Measurements from ENCODE around the gene CDCA5.

The CDCA5 gene, protein sequence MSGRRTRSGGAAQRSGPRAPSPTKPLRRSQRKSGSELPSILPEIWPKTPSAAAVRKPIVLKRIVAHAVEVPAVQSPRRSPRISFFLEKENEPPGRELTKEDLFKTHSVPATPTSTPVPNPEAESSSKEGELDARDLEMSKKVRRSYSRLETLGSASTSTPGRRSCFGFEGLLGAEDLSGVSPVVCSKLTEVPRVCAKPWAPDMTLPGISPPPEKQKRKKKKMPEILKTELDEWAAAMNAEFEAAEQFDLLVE

GRCh38 chr11:65083834-65084597 lies at the start of gene CDCA5, which contains the start of gene ZFPL1:
Gene CDCA5, minus strand, starts transcription at chr11:65084040. Its CDS starts 62 bp downstream, at chr11:65083978.
Gene ZFPL1, plus strand, starts transcription at chr11:65084222. Its CDS starts 477 bp downstream, at chr11:65084699.
- peak; percentile 95 to 96 for DNase-seq

GRCh38 chr11:65132988-65133700 lies 49.3 kb upstream of the CDCA5 start:
- DNase-seq: no peak

GRCh38 chr11:65132238-65132987 lies 48.6 kb upstream of the CDCA5 start:
- no peak for DNase-seq

DNA sequence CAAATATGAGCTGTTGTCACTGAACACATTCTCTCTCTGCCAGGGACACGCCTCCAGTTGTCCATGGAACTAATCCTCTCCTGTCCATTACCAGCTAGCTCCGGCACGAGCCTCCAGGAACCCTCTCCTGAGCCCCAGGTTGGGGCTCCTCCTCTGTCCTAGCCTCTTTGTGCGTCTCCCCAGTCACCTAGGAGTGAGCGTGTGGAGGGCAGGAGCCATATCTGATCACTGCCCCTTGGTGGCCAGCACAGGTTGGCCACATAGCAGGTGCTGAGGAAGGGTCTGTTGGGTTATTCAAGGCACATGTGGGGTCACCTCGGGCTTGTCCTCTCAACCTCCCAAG lies 48.0 kb upstream of the CDCA5 start:
- no peak for DNase-seq

DNA sequence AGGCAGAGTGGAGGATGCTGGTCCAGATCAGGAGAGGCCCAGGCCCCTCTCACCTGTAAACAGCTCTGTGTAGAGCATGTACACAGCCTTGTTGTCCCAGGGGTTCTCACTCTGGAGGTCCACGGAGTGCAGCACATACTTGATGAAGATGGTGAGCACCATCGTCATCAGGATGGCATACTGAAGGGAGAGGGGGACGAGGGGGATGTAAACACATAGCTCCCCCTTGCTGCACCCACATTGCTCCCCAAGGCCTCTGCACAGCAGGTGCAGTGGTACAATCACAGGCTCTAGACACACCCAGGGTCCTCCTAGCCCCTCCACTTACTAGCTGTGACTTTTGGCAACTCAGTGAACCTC lies 47.6 kb upstream of the CDCA5 start:
- no peak for DNase-seq

DNA sequence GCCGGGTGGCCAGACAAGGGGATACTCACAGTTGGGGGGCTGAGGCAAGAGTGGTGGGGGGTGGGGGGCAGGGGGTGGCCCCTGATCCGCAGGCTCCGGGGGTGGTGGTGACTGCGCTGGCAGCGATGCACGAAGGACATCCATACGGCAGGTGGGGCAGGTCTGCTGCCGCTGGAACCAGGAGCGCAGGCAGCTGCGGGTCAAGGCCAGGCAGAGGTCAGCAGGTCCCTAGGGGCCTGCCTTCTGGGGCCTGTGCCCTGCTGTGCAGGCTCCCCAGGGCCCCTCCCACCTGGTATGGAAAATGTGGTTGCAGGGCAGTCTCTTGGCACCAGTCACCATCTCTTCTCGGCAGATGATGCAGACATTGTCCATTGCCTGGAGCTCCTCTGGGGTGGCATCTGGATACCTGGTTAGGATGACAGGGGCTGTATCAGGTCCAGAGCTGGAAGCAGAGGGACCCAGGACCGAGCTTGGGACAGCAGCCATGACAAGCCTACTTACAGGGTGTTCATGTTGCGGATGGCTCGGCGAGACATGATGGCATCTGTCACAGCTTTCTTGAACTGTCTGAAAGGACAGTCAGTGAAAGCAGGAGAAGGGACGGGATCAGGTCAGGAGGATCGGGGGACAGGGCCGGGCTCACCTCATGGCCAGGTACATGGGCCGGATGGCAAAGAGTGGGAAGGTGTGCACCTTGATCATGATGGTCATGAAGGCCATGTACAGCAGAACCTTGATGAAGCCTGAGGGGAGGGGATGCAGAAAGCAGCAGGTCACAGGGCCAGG lies 47.0 kb upstream of the CDCA5 start:
- no peak for DNase-seq

DNA sequence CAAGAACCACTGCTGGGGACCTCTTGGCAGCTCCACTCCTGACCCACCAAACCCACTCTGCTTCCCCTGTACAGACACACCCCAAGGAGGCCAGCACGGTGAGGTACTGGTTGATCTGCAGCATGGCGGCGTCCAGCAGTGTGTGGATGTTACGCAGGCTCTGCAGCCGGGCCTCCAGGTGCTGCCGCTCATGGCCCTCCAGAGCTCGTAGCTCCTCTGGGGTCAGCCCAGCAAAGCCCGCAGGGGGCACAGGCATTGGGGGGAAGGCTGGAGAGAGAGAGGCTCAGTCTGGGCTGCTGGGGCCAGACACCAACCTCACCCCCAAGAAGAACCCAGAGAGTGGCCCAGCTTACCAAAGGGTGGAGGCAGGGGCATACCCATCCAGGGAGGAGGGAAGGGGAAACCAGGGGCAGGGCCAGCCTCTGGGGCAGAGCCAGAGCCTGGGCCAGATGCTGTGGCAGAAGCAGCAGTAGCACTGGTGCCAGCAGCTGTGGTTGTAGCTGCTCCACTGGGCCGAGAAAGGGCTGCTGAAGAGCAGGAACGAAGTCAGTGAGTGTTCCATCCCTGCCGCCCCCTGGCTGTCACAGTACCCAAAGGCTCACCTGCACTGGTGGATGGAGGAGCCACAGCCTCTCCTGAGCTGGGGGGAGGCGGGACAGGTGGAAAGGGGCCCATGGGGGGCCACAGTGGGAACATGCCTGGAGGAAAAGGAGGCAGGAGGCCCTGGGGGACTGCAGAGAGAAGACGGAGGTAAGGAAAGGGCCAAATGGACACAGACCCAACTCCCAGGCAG lies 46.0 kb upstream of the CDCA5 start:
- no peak for DNase-seq

DNA sequence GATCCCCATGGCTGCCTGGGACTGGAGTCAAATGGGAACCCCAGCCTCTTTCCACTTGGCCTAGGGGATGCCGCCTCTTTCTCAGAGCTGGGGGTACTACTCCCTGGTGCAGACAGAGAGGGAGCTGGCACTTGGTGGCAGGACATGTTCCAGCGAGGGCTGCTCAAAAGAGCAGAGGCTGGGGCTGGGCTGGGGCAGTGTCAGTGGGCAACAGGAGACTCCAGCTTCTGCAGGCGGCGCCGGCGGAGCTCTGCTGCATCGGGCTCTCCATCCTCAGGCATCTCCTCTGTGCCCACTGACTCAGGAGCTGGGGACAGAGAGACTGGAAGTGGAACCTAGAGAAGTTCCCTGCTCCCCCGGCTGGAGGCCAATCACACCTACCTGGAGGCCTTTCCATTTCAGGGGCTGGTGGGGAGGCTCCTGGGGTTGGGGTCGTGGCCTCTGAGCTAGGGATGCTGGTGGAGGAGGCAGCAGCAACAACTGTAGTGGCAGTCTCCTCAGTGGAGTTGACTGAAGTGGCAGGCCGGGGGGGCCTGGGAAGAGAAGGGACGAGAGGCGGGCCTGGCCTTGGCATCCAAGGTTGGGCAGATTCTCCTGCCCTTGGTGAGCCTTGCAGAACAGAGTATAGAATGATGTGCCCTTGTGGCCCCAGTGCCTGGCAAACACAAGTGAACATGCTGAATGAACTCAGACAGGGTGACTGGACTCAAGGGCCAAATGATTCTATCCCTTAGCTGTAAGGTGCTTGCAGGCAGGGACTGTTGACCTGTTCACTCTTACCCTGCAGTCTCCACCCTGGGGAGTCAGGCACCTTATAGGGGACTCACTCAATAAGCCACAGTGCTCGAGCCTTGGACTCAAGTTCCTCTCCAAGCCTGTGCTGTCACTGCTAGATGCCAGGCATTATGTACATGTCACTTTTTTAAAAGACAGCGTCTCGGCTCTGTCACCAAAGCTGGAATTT lies 44.6 kb upstream of the CDCA5 start:
- no peak for DNase-seq

DNA sequence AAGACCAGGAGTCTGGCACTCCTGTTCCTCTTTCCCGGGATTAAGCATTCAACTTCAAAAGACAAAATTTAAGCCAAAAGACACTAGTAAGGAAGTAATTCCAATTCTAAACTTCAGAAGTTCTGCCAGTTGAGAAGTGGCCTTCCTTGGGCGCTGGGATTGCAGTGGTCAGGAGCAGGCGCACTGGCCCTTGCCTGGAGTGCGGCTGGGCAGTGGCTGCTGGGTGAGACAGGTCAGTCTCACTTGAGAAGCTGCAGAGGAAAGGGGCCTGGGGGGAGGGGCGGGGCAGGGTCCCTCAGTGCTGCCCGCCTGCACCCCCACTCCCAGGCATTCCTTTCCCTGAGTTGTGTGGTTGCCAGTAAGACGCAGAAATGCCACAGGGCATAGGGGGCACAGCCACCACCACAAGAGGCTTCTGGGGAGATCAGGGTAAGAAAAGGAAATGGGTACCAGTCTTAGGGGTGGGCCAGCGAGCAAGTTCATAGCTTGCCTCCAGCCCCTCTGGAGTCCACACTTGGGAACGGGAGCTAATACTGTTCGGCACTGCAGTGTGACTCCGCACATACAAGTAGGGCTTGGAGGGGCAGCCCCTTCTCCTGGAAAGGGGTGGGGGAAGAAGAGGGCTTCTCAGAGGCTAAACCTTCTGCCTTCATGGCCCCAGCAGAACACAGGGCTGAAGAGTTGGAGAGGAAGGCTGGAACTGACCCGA lies 43.8 kb upstream of the CDCA5 start:
- DNase-seq: no peak

DNA sequence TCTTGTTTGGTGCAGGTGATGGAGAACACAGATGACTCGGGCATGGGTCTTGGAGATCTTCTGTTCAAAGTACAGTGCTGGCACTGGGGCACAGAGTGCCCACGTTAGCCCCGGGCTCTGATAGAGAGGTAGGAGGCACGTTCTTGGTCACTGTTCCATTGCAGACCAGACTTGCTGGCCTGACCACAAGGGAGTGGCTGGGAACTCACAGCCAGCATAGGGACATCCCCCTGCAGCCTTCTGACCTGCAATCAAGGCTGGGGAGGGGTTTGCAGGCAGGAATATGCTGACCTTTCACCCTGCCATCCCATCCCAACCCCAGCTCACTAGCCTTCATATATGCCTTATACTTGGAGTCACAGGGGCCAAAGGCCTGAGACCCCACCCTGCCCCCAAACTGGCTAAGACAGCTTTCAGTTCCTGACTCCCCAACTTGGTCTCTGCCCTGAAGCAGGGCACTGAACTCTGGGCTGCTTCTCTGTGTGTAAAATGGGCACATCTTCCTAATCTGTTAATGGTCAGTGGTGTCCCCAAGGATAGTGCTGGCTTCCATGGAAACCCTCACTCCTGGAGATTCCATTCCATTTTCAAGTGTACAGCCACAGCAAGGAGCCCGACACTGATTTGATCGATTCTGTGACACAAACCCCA lies 42.9 kb upstream of the CDCA5 start:
- DNase-seq: no peak

GRCh38 chr11:65125197-65126056 lies 41.6 kb upstream of the CDCA5 start:
- DNase-seq: no peak

- DNase-seq: no peak
These were observed 40.8 kb upstream of the CDCA5 start for GRCh38 chr11:65124480-65125196.

DNA sequence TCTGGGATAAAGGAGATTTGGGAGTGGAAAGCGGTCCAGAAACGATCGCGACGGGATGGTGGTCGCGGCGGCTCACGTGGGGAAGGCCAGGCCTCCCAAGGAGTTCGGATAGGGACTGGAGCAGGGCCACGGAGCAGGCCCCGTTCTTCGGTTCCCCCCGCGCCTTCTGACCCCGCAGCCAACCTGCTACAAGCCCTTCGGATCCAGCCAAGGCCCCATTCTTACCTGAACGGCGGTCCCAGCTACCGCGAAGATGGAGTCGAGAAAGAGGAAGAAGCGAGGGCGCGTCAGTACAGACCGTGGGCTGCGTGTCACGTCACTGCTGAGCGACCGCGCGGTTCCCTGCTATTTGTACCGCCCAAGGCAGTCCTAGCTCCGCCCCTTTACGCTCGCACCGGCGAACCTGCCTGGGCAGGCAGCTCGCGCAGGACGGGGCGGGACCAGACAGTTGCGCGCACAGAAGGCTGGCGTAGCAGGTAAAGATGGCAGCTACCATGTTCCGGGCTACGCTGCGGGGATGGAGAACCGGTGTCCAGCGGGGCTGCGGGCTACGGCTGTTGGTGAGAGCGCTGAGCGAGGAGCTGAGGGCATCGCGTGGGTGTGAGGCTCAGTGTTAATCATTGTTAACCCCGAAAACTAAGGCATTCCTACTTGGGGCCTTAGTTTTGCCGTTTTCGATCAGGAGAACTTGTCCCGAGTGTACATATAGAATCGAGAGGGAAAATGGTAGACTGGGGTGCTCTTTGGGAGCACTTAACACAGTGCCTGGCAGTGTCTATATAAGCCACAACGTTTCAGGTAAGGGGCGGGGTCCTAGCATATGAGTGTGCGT lies 38.2 kb upstream of the CDCA5 start, which contains the start of the genes FAU and MRPL49:
TSS of gene FAU (minus strand) at position 270 of the 832 bp plus-strand sequence. CDS start 321 bp downstream, outside the sequence.
TSS of gene MRPL49 (plus strand) at position 457 of the 832 bp plus-strand sequence. CDS start at position 483, 26 bp downstream.
- DNase-seq: peak; percentile 97 to 98

GRCh38 chr11:65121447-65121864 lies 37.6 kb upstream of the CDCA5 start:
- DNase-seq: no peak

GRCh38 chr11:65120831-65121230 lies 37.0 kb upstream of the CDCA5 start:
- no peak for DNase-seq

GRCh38 chr11:65119670-65119995 lies 35.8 kb upstream of the CDCA5 start:
- no peak for DNase-seq

Measured in stimulated activated CD4-positive, alpha-beta T cell treated with anti-CD3 and anti-CD28 coated beads, Interleukin-2, amount 100 ng/mL, for 48 hours (primary cell).